Caco-2 (cell line): ENCODE data around the gene SERPINB13. TPM values are rescaled to one million over a fixed set of nuclear protein-coding genes. Genes with fewer than 3 reads are reported as not detected.

ENCODE experiments used
- BruUV-seq: library from RNA; stranded (reverse); fragments of 400-500 nt; replicated peaks from 2 replicates; lab custom pipeline; 2021; lab: Mats Ljungman, UMichigan
- CTCF ChIA-PET: fragments of 300-600 bp; sonication (Branson Sonifier 250); formaldehyde crosslinking; loops from one replicate; lab custom pipeline; 2022; ENCODE audit warnings: antibody characterized with exemption; lab: Charles Lee
- POLR2A ChIA-PET: fragments of 300-600 bp; sonication (Branson Sonifier 250); formaldehyde crosslinking; loops from one replicate; lab custom pipeline; 2022; ENCODE audit warnings: antibody characterized with exemption; lab: Charles Lee
- DNase-seq, 2 experiments: peaks; one replicate each; pipeline versions ENCODE4 v3.0.0 to v3.0.0-alpha.2; 2020 to 2022
- H3K27me3 ChIP-seq: replicated peaks from 2 replicates; pipeline ENCODE4 v1.6.0; 2011; ENCODE audit warnings: low read length; ENCODE audit not compliant: control insufficient read depth, insufficient read depth
- H3K36me3 ChIP-seq: 2 replicates; pipeline ENCODE4 v1.5.1; 2011; ENCODE audit warnings: low read length; ENCODE audit not compliant: control insufficient read depth, insufficient read depth
- H3K4me1 ChIP-seq: fragments of 250-450 bp; sonication (Bioruptor Pico); 2 replicates; pipeline ENCODE4 v1.5.1; 2020; ENCODE audit warnings: mild to moderate bottlenecking
- H3K4me3 ChIP-seq: 2 replicates; pipeline ENCODE4 v1.5.1; 2011; ENCODE audit warnings: low read depth, mild to moderate bottlenecking, control low read depth, low read length
- H3K9me3 ChIP-seq: fragments of 250-450 bp; sonication (Bioruptor Pico); 2 replicates; pipeline ENCODE4 v1.5.1; 2020; ENCODE audit warnings: mild to moderate bottlenecking, moderate library complexity
- H3K27ac Mint-ChIP-seq: one replicate; pipeline ENCODE4 v1.8.0; 2022; ENCODE audit warnings: mixed read lengths; ENCODE audit not compliant: unreplicated experiment
- H3K27me3 Mint-ChIP-seq: one replicate; pipeline ENCODE4 v1.8.0; 2022; ENCODE audit warnings: mixed read lengths; ENCODE audit not compliant: insufficient read depth, unreplicated experiment
- H3K36me3 Mint-ChIP-seq: one replicate; pipeline ENCODE4 v1.8.0; 2022; ENCODE audit warnings: mild to moderate bottlenecking, mixed read lengths; ENCODE audit not compliant: insufficient read depth, unreplicated experiment
- H3K4me1 Mint-ChIP-seq: one replicate; pipeline ENCODE4 v1.8.0; 2022; ENCODE audit warnings: low read depth, mixed read lengths; ENCODE audit not compliant: unreplicated experiment
- H3K4me3 Mint-ChIP-seq: one replicate; pipeline ENCODE4 v1.8.0; 2022; ENCODE audit warnings: mild to moderate bottlenecking, moderate library complexity, mixed read lengths; ENCODE audit not compliant: unreplicated experiment
- H3K9me3 Mint-ChIP-seq: one replicate; pipeline ENCODE4 v1.8.0; 2022; ENCODE audit warnings: mixed read lengths; ENCODE audit not compliant: unreplicated experiment
- CTCF ChIP-seq, 2 experiments: fragments of 200-600 bp in 1 of 2; IDR thresholded peaks; 1 replicate in 1 of 2; 2 replicates in 1 of 2; pipeline versions ENCODE4 v1.5.1 to v1.8.0; 2011 to 2022; ENCODE audit warnings: antibody characterized with exemption in 1 of 2, control low read depth in 1 of 2, inconsistent platforms in 1 of 2, low read depth in 1 of 2, low read length in 1 of 2, mild to moderate bottlenecking in 1 of 2, moderate library complexity in 1 of 2; ENCODE audit not compliant: insufficient read depth in 1 of 2, severe bottlenecking in 1 of 2, unreplicated experiment in 1 of 2
- intact Hi-C: fragments of 100-400 bp; cut with micrococcal nuclease; formaldehyde crosslinking; loops from one replicate; pipeline ENCODE4 v1.10.0; 2022; ENCODE audit not compliant: unreplicated experiment
- total RNA-seq: library from RNA; stranded (reverse); gene quantifications from 2 replicates; pipeline ENCODE4 v1.2.3, GENCODE V29; 2022

The SERPINB13 gene
- total RNA-seq, 1 experiment from 2014 or later: not detected

GRCh38 chr18:63564561-63564960 is 22.6 kb upstream of the SERPINB13 start:
- ChIA-PET POLR2A (no interaction called here), CTCF (no interaction called here)
- Mint-ChIP-seq H3K27me3 (peaks cover 7% of the 10 kb centered on the region), H3K36me3 (no peaks in the 10 kb centered on the region), H3K4me3 (no peak overlapping the region), H3K9me3 (no peaks in the 10 kb centered on the region), H3K4me1 (no peaks in the 10 kb centered on the region), H3K27ac (no peak overlapping the region)
- TF ChIP-seq CTCF (IDR thresholded peaks at IDR 0.05; ENCODE audit: insufficient read depth in 1 of 2, low read depth in 1 of 2, low read length in 1 of 2, severe bottlenecking in 1 of 2, unreplicated experiment in 1 of 2): no peak
- Histone ChIP-seq H3K4me1 (no peaks in the 10 kb centered on the region), H3K36me3 (no peaks in the 10 kb centered on the region), H3K27me3 (no peaks in the 10 kb centered on the region), H3K9me3 (no peaks in the 10 kb centered on the region), H3K4me3 (no peak overlapping the region)
- no TSS peak for BruUV-seq
- intact Hi-C loops: no loop called here
- no peak for DNase-seq

GRCh38 chr18:63567276-63567675 is 19.9 kb upstream of the SERPINB13 start:
- intact Hi-C loops: no loop called here
- Histone ChIP-seq H3K4me3 (no peak overlapping the region), H3K36me3 (no peaks in the 10 kb centered on the region), H3K4me1 (no peaks in the 10 kb centered on the region), H3K27me3 (no peaks in the 10 kb centered on the region), H3K9me3 (no peaks in the 10 kb centered on the region)
- no peaks in the 10 kb centered on the region for H3K9me3 Mint-ChIP-seq
- no peak overlapping the region for H3K4me3 Mint-ChIP-seq
- no peaks in the 10 kb centered on the region for H3K4me1 Mint-ChIP-seq
- H3K27ac Mint-ChIP-seq: no peak overlapping the region
- POLR2A ChIA-PET: no interaction called here
- no TSS peak for BruUV-seq
- no peaks in the 10 kb centered on the region for H3K36me3 Mint-ChIP-seq
- H3K27me3 Mint-ChIP-seq: peaks cover 11% of the 10 kb centered on the region
- TF ChIP-seq CTCF (IDR thresholded peaks at IDR 0.05; ENCODE audit: insufficient read depth in 1 of 2, low read depth in 1 of 2, low read length in 1 of 2, severe bottlenecking in 1 of 2, unreplicated experiment in 1 of 2): no peak
- CTCF ChIA-PET: no interaction called here
- no peak for DNase-seq

- H3K4me3 Mint-ChIP-seq: no peak overlapping the region
- intact Hi-C loops: no loop called here
- POLR2A ChIA-PET: no interaction called here
- Histone ChIP-seq H3K4me1 (no peaks in the 10 kb centered on the region), H3K9me3 (no peaks in the 10 kb centered on the region), H3K36me3 (no peaks in the 10 kb centered on the region), H3K27me3 (no peaks in the 10 kb centered on the region), H3K4me3 (no peak overlapping the region)
- H3K27me3 Mint-ChIP-seq: peaks cover 11% of the 10 kb centered on the region
- CTCF ChIA-PET: no interaction called here
- no TSS peak for BruUV-seq
- TF ChIP-seq CTCF (IDR thresholded peaks at IDR 0.05; ENCODE audit: insufficient read depth in 1 of 2, low read depth in 1 of 2, low read length in 1 of 2, severe bottlenecking in 1 of 2, unreplicated experiment in 1 of 2): no peak
- no peak for DNase-seq
- H3K9me3 Mint-ChIP-seq: no peaks in the 10 kb centered on the region
- H3K36me3 Mint-ChIP-seq: no peaks in the 10 kb centered on the region
- H3K27ac Mint-ChIP-seq: no peak overlapping the region
- no peaks in the 10 kb centered on the region for H3K4me1 Mint-ChIP-seq
Observed at GRCh38 chr18:63567825-63568224, 19.3 kb upstream of the SERPINB13 start.
